ENCODE results near the gene NRF1. TPM values are rescaled to one million over a fixed set of nuclear protein-coding genes. Genes with fewer than 3 reads are reported as not detected.

The NRF1 gene
- total RNA-seq, 1 experiment from 2014 or later = 25.9 TPM

GRCh38 chr7:129675521-129675920 lies 64.0 kb downstream of the NRF1 start (continued):
- TF ChIP-seq CTCF (IDR thresholded peaks at IDR 0.05 in 2 of 3, conservative IDR thresholded peaks at IDR 0.05 in 1 of 3; ENCODE audit: borderline replicate concordance in 1 of 3, insufficient read depth in 1 of 3, low read depth in 2 of 3, low read length in 2 of 3) (no peak), SP1 (IDR thresholded peaks at IDR 0.05; ENCODE audit: low read depth) (no peak), CEBPB (IDR thresholded peaks at IDR 0.05; ENCODE audit: low read depth) (no peak), EZH2phosphoT487 (IDR thresholded peaks at IDR 0.05; ENCODE audit: borderline replicate concordance) (no peak), ZFX (IDR thresholded peaks at IDR 0.05) (no peak), CBX3 (IDR thresholded peaks at IDR 0.05; ENCODE audit: low read depth) (no peak), POLR2AphosphoS5 (IDR thresholded peaks at IDR 0.05; ENCODE audit: low read depth, low read length) (no peak)

GRCh38 chr7:129676017-129676897 lies 64.7 kb downstream of the NRF1 start:
- CTCF ChIA-PET = no interaction called here
- BruUV-seq (replicated peaks) = no TSS peak

More at GRCh38 chr7:129676017-129676897, 64.7 kb downstream of the NRF1 start:
- Histone ChIP-seq H2AFZ (ENCODE audit: low read depth, low read length, poor library complexity, severe bottlenecking) (no peak overlapping the region), H3K27me3 (ENCODE audit: insufficient read depth, low read length) (no peaks in the 10 kb centered on the region), H3K9ac (ENCODE audit: low read length) (no peak overlapping the region), H3K4me3 (replicated peaks in 1 of 2; ENCODE audit: low read depth in 1 of 2, low read length in 2 of 2) (no peak overlapping the region), H4K20me1 (ENCODE audit: insufficient read depth) (no peaks in the 10 kb centered on the region), H3K9me2 (ENCODE audit: insufficient read depth) (no peaks in the 10 kb centered on the region), H3K4me2 (ENCODE audit: low read length) (no peak overlapping the region), H3K9me3 (ENCODE audit: control insufficient read depth in 1 of 2, insufficient read depth in 1 of 2, low read depth in 1 of 2, low read length in 2 of 2) (peaks cover 8 to 9% of the 10 kb centered on the region in 2 experiments; a peak in 1 of 4 replicates), H3K36me3 (ENCODE audit: control insufficient read depth in 1 of 2, insufficient read depth in 2 of 2, low read length in 2 of 2) (peaks cover 3 to 34% of the 10 kb centered on the region in 2 experiments; a peak in 2 of 4 replicates), H3K27ac (ENCODE audit: low read depth, low read length) (no peak overlapping the region), H3K79me2 (ENCODE audit: insufficient read depth, low read length) (no peaks in the 10 kb centered on the region), H3K4me1 (ENCODE audit: control insufficient read depth in 1 of 2, insufficient read depth in 2 of 2, low read length in 2 of 2) (no peaks in the 10 kb centered on the region)
- TF ChIP-seq ZNF274 (IDR thresholded peaks at IDR 0.05; ENCODE audit: low read depth, low read length) = no peak
- DNase-seq (ENCODE audit: low read depth, low spot score) = no peak
- RAD21 ChIA-PET (ENCODE audit: low non-redundant PET in 1 of 2, low total read pairs in 2 of 2, uncharacterized antibody in 2 of 2, unreplicated experiment in 2 of 2) = no interaction called here
- POLR2A ChIA-PET = no interaction called here
- intact Hi-C loops (cut with micrococcal nuclease) = no loop called here
- no peak for ATAC-seq
